Right renal cortex interstitium (tissue), 3 donors: ENCODE measurements around the gene KPNA6. TPM values are rescaled to one million over a fixed set of nuclear protein-coding genes. Genes with fewer than 3 reads are reported as not detected.
A peak's percentile ranks its signal among the peaks of the same experiment; 100 is the strongest.
"Not testable (repeated sequence)": the region's sequence is repeated elsewhere in the genome, so short reads cannot be mapped to it uniquely, and the experiment has no call there.

Experiments
- DNase-seq, 3 donors: peaks; one replicate each; pipeline ENCODE4 v3.0.0-alpha.2; 2013; ENCODE audit warnings: low read depth in 3 of 3, low spot score in 2 of 3
- polyA plus RNA-seq, 3 donors: library from polyadenylated mRNA; unstranded; fragments of 120-200 nt; gene quantifications; one replicate each; pipeline ENCODE4 v1.2.1, GENCODE V29; 2013; ENCODE audit not compliant: insufficient read length in 3 of 3

Gene KPNA6
- polyA plus RNA-seq, 3 donors = 32.2 to 38.2 (median 33.0) TPM

DNA sequence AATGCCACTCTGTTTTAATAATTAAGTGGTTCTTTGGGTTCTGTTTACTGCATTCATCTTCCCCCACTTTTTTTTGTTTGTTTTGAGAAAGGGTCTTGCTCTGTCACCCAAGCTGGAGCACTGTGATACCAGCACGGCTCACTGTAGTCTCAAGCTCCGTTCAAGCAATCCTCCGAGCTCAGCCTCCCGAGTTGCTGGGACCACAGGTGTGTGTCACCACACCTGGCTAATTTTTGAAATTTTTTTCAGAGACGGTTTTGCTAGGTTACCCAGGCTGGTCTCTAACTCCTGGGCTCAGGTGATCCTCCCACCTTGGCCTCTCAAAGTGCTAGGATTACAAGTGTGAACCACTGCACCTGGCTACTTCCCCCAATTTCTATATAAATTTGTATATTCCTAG lies 29.3 kb downstream of the KPNA6 start:
- DNase-seq = no peak

- DNase-seq = no peak
Observed at GRCh38 chr1:32138965-32139364, 31.1 kb downstream of the KPNA6 start.

GRCh38 chr1:32142446-32143301 lies 34.8 kb downstream of the KPNA6 start:
- peak; percentile 25 to 38 (median 38) for DNase-seq

DNA sequence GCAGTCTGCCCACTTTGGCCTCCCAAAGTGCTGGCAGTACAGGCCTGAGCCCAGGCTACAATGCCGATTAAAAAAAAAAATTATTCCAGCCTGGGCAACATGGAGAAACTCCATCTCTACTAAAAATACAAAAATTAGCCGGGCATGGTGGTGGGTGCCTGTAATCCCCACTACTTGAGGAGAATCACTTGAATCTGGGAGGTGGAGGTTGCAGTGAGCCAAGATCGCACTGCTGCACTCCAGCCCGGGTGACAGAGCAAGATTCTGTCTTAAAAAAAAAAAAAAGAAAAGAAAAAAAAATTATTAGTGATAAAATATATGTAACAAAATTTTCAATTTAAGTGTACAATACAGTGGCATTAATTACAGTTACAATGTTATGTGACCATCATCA lies 35.4 kb downstream of the KPNA6 start:
- DNase-seq = not testable (repeated sequence)

DNA sequence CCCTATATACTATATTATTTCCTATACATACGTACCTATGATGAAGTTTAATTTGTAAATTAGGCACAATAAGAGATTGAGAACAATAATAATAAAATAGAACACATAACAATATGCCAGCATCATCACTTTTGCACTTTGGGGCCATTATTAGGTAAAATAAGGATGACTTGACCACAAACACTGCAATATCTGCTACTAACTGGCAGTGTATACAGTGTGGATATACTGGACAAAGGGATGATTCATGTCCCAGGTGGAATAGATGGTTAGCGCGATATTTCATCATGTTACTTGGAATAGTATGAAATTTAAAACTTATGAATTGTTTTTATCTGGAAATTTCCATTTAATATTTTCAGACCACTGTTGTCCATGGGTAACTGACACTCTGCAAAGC lies 36.2 kb downstream of the KPNA6 start:
- DNase-seq = no peak

GRCh38 chr1:32147799-32148198 lies 39.9 kb downstream of the KPNA6 start:
- not testable (repeated sequence) for DNase-seq

GRCh38 chr1:32150847-32151246 lies 43.0 kb downstream of the KPNA6 start:
- DNase-seq = no peak

GRCh38 chr1:32151319-32151787 lies 43.5 kb downstream of the KPNA6 start:
- peak in 1 of 3 donors; percentile 31 for DNase-seq

- no peak for DNase-seq
Observed at GRCh38 chr1:32159189-32159588, 51.3 kb downstream of the KPNA6 start.

- DNase-seq = no peak
Observed at GRCh38 chr1:32163405-32163804, 55.5 kb downstream of the KPNA6 start.

DNA sequence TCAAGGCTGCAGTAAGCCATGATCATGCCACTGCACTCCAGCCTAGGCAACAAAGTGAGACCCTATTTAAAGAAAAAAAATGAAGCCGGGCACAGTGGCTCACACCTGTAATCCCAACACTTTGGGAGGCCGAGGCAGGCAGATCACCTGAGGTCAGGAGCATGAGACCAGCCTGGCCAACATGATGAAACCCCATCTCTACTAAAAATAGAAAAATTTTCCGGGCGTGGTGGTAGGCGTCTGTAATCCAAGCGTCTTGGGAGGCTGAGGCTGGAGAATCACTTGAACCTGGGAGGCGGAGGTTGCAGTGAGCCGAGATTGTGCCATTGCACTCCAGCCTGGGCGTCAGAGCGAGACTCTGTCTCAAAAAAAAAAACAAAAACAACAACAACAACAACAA lies 57.8 kb downstream of the KPNA6 start:
- not testable (repeated sequence) for DNase-seq

- no peak for DNase-seq
Observed at GRCh38 chr1:32170991-32171390, 63.1 kb downstream of the KPNA6 start.

GRCh38 chr1:32172621-32173245 lies 64.9 kb downstream of the KPNA6 start:
- DNase-seq = no peak

DNA sequence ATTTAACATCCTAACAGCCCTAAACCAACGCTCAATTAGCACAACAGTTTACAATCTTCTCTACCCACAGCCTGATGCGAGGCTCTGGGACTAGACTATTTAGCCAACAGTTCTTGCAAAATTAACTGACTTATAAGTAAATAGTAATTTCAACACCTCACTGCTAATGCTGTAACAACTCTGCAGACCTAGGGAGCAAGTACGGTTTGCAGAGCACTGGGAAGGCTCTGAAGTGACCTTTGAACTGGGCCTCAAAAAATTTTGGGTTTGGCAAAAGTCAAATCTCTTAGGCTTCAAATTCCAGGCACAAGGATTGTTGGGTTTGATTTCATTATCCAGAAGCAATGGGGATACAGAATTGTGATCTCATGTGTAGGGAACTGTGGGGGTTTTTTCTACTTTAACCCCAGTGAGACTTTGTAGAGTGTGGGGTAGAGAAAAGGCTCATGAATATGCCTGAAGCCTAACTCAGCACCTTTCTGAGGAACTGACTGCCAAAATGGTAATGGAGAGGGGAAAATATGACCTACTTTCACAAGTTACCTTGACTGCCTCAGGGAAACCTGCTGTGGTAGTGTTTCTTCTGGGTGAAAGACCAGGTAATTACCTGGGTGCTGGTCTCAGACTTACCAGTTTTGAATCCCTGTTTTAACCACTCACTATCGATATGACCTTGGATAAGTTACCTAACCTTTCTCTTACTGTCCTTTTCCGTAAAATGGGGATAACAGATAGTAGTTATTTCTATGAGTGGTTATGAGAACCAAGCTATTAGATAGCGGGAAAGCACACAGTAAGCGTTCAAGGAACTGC lies 70.7 kb downstream of the KPNA6 start:
- no peak for DNase-seq

DNA sequence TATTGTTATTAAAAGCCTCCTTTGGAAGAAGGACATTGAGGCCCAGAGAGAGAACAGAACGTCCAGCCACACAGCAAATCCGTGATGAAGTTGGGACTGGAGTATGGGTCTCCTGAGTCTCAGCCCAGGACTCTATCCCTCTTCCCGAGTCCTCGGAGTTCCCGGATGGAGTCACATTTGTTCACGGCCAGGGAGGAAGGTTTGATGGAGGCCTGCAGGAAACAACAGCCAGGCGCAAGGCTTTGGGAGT lies 71.3 kb downstream of the KPNA6 start:
- no peak for DNase-seq

DNA sequence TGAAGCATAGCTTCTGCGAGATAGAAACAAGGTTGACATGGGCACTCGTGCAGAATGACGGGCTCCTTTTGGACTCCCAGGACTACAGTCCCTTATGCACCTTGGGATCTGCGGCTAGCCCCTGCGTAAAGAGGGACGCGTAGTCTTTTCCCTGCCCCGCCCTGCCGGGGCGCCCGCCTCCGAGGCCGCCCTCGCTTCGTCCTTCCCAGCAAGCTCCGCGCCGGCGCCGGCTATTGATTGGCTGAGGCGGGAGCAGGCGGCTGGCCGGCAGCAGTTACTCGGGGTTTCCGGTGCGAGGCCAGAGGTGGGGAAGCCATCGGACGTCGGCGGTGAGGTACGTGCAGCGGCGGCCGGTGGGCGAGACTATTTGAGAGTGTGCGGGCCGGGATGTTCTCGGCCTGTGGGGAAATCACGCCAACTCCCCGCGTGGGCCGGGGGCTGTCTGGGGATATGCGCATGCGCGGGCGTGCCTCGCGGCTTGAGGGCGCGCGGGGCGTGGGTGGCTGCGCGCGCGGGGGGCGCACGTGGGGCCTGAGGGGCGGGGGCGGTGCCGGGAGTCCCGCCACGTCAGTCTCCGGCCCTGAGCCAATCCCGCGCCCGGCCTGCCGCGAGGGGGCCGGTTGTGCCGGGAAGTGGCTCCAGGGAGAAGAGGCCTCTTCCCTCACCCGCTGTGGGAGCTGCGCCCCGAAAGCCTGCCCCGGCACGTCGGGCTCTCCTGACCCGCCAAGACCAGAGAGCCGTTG lies 71.8 kb downstream of the KPNA6 start, which contains the start of gene TXLNA:
Gene TXLNA (plus strand): TSS at position 233 of the 743 bp plus-strand sequence. CDS start 671 bp downstream, outside the sequence.
- DNase-seq = peak in 2 of 3 donors; percentile 78 to 87

DNA sequence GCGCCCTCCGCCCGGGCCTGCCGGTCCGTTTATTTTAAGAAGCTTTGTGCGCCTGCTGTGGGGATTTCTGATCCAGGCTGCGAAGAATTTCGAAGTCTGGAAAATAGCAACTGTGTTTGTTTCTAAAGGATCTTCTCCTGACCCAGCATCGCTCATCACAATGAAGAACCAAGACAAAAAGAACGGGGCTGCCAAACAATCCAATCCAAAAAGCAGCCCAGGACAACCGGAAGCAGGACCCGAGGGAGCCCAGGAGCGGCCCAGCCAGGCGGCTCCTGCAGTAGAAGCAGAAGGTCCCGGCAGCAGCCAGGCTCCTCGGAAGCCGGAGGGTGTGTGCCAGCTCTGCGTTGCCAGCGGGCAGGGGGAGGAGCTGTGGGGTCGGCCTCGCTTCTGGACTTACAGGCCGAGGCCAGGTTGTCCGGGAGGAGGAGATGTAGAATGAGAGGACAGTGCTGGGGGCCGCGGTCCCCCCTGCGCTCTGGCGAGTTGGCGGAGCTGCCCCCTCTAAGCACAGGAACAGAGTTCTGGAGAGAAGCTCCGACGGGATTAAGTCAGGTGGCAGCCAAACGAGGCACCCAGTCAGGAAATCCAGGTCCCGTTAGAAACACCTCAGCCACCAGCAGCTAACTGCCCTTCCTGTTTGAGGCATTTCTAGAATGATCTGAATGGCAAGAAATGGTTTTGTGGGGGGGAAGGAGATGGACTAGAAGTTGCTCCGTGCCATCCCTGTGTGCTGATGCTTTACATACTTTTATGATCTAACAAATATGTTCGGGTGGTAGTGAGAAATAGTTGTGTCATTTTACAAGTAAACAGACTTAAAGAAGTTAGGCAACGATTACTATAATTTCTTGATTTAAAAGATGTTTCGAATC lies 72.6 kb downstream of the KPNA6 start:
- no peak for DNase-seq

GRCh38 chr1:32181065-32181464 lies 73.2 kb downstream of the KPNA6 start:
- no peak for DNase-seq

GRCh38 chr1:32181563-32181962 lies 73.7 kb downstream of the KPNA6 start:
- no peak for DNase-seq

DNA sequence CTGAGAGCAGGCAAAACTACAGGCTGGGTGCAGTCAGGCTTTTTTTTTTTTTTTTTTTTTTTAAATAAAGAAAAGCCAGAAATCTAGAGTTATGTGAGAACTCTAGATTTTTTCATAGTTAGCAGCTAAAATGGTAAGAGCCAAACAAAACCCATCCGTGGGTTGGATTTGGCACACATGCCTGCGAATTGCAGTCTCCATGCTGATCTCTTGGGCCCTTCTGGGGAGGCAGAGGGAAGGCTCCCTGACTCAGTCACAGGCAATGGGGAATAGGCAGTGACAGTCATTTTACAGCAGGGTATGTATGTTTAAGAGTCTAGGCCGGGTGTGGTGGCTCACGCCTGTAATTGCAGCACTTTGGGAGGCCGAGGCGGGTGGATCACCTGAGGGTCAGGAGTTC lies 74.2 kb downstream of the KPNA6 start:
- DNase-seq = no peak
